NCI-H2227 treated with DMSO at 0.1 percent for 48 hours (cell line): ENCODE data around the gene IL36A.

Experiments used
- DNase-seq: peaks from one replicate; lab custom pipeline; 2025; lab: John Stamatoyannopoulos, UW

IL36A gene, protein sequence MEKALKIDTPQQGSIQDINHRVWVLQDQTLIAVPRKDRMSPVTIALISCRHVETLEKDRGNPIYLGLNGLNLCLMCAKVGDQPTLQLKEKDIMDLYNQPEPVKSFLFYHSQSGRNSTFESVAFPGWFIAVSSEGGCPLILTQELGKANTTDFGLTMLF

DNA sequence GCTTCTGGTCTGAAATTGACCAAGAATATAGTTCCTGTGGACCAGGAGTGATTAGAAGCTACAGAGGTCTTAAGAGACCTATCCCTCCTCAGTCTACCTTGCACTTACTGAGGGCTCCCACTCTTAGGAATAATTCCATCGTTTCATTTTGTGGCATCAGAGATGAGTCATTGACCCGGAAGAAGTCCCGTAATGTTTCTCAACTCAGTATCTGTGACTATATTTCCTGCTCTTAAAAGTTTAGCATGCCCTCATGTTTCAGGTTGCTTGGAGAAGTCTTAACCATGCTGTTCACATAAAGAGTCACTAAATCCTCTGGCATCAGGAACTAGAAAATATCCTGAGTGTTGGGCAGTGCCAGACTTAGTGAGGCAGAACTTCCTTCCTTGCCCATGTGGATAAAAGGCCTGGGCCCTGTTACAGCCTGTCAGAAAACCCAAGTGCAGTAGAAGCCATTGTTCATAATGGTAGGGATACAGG lies at the start of gene IL36A:
TSS of gene IL36A (plus strand) at position 430 of the 480 bp plus-strand sequence. CDS start 413 bp downstream, outside the sequence.
- DNase-seq, result no peak

DNA sequence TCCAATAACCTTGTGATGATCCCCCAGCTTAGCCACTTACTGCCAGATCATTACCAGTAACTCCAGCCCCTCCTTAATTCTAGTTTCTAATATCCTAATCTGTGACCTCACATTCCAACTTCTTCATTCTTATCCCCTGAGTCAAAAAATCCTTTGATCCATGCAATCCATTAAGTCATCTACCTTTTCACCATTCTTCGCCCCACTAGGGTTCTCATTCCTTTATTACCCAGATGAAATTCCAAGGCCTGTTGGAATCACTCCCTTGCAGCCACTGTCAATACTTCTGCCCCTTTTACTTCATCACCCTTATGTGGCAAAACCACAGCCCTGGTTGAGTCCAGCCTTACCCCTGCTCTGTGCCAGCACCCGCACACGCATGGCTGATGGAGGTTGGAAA lies 47.7 kb upstream of the IL36A start:
- no peak for DNase-seq

DNA sequence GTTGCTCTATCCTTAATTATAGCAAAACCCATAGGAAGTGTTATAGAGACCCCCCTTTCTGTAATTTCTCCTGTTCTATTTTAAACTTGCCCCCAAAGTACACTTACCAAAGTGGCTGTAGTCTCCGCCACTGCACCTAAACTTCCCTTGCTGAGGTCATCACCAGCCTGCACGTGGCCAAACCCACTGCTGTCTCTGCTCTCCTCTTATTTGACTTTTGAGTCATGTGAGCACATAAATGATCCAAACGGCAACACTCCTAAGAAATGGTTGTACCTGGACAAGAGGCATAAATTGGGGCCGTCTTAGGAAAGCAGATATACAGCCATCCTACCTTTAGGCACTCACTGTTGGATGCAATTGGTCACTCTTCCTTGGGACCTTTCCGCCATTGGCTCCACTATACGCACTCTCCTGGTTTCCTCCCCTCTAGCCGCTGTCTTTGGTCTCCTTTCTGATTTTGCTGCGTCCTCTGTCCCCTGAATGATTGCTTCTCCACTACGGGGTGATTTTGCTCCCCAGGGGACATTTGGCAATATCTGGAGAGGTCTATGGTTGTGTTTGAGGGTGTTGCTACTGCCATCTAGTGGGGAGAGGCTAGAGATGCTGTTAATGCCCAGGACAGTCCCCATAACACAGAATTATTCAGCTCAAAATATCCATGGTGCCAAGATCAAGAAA lies 46.7 kb upstream of the IL36A start:
- DNase-seq, result peak; percentile 25

DNA sequence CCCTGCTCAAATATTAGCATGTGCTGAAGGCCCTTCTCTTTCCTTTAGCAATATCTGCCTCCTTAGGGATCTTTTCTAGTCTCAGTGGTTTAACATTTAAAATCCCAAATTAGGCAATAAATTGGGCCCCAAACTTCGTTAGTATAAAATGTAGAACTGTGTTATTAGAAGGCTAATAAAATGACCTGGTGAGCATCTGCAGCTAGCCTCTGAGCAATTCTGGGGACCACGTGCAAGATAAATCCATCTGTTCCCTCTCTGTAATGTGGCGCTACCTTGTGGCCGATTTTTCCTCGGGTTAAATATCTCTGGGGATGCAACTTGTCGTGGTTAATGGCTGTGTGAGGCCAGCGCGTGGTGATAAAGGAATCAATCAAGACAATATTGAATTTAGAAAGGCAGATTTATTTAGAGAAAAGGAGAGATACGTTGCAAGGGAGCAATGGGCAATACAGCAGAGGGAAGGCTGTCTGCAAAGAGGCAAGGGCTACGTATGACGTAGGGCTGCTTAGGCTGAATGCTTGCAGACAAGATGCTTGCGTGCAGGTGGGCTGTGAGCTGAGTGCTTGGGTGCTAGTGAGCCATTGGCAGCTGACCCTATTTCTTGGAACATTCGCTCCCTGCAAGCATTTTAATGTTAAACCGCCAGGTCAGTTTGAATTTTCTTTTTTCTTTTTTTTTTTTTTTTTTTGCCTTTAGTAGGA lies 46.0 kb upstream of the IL36A start:
- DNase-seq, result peak; percentile 25

DNA sequence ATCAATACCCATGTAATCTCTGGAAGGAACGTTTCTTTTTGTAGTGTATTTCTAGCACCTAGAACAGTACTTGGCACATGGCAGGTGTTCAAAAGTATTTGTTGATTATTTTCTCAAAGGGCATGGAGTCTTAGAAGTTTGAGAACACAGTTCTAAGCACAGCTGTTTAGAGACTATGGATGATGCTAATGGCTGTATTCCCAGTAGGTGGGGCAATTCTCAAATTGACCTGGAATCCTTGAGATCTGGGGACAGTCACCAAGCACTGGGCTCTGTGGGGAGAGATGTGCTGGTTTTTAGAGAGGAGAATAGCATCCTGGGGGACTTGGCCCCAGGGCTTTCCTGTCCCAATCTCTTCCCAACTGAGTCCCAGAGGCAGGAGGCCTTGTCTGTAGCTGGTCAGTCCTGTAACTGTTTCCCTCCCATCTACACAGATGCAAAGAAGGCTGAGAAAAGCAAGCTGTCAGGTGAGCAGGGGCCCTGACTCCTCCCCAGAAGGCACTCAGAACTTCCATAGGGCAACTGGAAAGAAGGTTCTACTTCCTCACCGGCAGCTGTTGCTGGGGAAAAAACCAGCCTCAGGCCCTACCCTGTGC lies 44.9 kb upstream of the IL36A start:
- no peak for DNase-seq

DNA sequence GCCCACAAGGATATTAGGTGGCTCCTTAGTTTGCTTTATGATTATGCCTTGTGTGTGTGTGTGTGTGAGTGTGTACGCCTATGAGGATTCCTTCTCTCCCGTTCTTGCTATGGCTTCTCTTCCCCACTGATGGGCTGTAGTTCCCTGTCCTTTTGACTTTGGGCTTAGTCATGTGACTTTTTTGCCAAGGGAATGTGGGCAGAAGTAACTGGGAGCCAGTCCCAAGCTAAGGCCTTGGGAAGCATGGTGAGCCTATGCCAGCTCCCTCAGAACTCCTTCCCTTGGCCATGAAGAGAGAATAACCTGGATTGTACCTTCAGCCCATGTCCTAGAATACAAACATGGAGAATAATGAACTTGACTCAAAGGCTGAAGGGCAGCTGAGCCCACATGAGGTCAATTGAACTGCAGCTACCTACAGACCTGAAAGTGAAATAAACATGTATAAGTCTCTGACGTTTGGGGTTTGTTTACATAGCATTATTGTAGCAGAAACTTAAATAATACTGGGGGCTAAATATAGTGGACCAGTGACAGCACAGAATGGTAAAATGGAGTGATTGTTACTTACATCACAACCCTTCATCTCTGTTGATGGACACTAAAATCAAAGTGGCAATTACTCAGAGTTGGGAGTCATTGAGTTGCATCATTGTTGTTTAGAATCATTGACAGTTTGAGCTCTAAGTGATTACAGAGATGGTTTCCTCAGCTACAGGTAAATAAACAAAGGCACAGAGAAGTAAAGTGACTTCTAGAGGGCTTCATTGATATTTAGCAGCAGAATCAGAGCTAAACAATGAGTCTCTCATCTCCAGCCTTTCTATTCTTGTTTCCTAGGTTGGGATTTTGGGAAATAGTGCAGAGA lies 42.7 kb upstream of the IL36A start:
- DNase-seq, result no peak

DNA sequence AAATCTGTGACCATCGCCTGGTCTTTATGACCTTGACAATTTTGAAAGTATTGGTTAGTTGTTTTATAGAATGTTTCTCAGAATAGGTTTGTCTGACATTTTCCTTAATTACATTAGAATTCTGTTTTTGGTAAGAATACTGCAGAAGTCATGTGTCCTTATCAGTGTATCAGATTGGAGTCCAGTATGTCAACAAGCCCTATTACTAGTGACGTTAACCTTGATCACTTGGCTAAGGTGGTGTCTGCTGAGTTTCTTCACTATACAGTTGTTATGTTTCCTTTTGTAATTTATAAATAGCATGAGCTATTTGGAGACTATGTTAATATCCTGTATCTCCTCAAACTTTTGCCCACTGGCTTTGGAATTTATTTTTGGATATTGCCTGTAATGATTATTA lies 38.2 kb upstream of the IL36A start:
- no peak for DNase-seq

DNA sequence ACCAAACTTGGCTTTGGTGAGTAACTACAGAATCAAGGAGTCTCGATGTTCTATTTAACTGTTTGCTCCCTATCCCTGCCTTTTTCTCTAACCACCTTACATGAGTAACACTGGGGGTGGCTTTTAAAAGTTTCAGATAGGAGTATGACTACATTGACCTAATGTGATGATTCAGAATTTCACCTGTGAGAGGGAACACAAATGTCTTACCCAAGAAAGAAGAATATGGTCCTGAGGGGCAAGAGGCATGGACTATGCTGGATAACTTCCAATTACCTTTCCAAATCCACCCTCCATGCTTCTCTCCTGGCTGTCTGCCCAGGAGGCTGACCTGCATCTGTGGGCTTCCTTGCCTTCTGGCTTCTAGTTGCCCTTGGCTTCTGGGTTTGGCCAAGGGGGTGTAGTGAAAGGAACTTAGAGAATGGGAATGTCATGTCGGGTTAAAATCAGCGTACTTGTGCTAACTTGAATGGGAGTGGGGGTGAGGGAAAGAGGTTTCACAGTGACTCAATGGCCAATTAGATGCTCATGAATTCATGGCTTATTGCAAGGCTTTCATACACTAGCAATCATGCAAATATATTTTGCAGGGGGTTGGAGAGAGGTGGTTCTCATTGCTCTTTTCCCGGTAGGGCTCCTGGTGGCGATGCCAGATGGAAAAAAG lies 32.7 kb upstream of the IL36A start:
- DNase-seq, result no peak

DNA sequence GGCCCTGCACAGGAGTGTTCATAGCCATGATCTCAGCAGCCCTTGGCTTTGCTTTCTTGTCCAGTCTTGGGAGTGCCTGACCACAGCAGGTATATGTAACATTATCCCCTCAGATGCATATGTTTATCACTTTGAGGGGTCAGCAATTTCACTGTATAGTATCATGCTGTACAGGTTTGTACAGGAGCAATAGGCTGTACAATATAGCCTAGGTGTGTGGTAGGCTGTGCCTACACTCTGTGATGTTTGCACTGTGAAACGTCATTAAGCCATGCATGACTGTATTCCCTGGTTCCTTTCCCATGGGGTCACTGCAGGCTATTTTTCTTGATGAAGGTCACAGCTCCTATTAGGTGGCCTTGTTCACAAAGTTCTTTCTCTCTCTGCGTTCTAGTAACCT lies 32.1 kb upstream of the IL36A start:
- no peak for DNase-seq

DNA sequence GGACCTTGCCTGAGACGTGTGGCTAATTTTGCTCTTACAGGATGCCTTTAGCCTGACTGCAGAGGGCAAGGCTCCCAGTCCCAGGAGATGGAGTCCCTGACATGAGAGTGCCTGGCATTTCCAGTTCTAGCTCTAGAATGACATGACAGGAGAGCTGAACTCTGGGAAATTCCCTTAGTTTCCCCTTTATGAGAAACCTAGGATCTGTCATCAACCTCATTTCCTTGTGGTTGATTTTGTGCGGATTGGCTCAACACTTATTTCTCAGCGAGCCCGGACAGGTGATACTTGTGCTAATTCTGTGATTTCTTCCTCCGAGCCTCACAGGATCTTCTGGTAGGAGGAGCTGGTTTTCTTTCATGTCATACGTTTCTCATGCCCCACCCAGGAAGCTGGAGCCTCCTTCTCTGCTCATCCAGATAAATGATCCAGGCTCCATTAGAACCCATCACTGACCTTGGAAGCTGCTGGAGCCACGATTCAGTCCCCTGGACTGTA lies 27.7 kb upstream of the IL36A start, which contains the start of gene IL36G:
TSS of gene IL36G (plus strand) at position 448 of the 498 bp plus-strand sequence. CDS start 633 bp downstream, outside the sequence.
- no peak for DNase-seq

DNA sequence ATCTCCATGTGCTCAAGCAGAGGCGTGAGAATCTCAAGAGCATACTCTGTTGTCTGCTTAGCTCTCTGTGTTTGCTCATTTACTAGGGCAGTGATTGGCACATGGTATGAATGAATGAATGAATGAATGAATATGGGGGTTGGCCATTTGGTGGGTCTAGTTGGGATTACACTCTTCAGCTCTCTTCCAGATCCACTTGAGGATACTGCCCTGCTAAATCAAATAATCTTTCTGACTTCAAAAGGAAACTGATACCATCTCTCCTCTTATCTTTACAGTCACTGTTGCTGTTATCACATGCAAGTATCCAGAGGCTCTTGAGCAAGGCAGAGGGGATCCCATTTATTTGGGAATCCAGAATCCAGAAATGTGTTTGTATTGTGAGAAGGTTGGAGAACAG lies 25.5 kb upstream of the IL36A start:
- DNase-seq, result no peak

DNA sequence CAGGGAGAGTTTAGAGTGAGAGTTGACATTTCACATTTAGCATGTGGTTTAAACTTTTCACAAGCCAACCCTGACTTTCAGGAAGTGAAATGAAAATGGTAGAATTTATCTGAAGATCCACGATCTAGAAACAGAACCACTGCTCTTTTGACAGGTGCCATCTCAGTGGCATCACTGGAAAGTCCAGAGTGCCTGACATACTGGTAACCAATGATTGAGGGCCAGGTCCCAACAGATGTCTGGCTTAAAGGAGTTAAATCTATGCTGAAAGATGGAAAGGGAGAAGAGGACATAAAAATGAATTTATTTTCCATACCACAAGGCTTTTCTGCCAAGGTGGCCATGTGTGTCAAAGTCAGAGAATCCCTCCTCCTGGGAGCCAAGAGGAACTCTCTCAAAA lies 24.7 kb upstream of the IL36A start:
- no peak for DNase-seq

DNA sequence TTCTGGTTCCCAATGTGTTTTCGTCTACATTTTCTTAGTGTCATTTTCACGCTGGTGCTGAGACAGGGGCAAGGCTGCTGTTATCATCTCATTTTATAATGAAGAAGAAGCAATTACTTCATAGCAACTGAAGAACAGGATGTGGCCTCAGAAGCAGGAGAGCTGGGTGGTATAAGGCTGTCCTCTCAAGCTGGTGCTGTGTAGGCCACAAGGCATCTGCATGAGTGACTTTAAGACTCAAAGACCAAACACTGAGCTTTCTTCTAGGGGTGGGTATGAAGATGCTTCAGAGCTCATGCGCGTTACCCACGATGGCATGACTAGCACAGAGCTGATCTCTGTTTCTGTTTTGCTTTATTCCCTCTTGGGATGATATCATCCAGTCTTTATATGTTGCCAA lies 20.2 kb upstream of the IL36A start:
- no peak for DNase-seq

DNA sequence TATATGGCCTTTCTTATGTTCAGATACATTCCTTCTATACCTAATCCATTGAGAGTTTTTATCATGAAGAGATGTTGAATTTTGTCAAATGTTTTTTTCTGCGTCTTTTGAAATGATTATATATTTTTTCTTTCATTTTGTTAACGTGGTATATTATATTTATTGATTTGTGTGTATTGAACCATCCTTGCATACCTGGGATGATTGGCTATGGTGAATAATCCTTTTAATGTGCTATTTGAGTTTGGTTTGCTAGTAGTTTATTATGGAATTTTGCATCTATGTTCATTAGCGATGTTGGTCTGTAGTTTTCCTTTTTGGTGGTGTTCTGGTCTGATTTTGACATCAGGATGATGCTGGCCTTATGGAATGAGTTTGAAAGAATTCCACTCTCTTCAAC lies 15.6 kb upstream of the IL36A start:
- DNase-seq, result no peak

DNA sequence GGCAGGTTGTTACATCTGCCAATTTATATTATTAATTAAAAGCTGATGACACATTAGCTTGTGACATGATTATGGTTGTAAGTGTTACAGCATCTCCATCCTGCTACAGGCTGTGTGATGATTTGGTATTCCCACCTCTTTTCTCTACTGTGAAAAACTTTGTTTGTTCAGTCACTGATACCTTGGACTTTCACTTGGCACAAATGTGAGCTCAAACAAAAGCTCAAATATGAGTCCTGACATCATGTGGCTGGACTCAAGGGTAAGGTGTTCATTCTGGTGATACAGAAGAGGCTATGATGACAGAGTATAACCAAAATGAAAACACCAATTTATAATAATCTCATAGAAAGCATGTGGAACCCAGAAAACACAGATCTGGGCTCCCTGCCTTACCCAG lies 11.4 kb upstream of the IL36A start:
- DNase-seq, result no peak

DNA sequence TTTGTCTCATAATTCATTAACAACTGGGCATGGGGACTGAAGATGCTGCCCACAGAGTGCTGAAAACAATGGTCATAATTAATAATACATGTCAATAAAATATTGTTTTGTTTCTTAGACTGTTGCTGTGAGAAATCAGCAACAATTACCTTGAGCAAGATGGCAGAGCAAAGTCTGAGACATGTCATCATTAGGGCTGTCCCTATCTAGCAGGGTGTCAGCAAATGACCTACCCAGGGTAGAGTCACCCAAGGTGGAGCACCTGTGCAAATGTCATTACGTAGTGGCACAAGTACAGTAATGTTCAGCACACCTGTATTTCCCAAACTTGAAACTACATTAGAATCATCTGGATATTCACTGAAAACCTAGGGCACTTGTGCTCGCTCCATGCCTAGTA lies 10.6 kb upstream of the IL36A start:
- no peak for DNase-seq

DNA sequence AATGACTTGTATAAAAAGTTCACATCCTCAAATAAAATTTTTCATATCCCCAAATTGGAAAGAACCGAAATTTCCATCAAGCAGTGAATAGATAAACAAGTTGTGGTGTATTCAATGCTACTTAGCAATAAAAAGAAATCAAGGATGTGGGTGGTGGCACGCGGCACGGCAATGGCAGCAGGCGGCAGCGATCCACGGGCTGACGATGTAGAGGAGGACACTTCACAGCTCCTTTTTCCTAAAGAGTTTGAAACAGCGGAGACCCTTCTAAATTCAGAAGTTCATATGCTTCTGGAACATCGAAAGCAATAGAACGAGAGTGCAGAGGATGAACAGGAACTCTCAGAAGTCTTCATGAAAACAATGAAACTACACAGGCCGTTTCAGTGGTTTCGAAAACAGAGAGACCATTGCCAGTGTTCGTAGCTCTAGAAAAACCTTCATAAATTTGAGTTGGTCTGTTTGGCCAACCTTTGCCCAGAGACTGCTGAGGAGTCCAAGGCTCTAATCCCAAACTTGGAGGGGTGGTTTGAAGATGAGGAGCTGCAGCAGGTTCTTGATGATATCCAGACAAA lies 9.8 kb upstream of the IL36A start:
- DNase-seq, result no peak

DNA sequence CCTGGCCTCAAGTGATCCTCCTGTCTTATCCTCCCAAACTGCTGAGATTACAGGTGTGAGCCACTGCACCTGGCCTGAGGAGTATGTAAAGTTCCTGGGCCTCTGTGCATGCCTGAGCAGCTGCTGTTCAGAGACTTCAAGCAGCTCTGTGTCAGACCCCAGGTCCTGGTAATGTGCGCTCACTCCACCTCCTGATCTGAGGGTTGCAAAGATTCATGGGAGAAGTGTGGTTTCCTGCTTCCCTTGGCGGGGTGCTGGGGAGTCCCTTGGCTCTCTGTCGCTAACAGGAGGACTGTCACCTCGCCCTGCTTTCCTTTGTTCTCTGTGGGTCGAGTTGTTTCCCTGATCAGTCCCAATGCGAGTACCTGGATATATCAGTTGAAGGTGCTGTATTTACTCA lies 8.6 kb upstream of the IL36A start:
- no peak for DNase-seq

DNA sequence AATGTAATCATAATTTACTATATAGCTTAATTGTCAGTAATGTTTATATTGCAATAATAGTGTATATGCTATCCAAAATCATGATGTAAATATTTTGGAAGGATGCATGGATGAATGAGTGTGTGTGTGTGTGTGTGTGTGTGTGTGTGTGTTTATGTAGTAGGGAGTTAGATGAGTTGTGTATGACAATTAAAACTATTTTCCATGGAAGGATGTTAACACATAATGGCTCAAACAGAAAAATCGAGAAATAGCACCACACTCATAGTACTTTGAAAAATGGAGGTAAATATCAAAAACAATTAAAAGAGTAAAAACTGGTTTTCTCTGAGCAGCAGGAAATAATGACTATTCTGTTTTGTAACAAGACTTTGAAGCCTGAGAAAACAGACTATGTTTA lies 8.1 kb upstream of the IL36A start:
- no peak for DNase-seq

DNA sequence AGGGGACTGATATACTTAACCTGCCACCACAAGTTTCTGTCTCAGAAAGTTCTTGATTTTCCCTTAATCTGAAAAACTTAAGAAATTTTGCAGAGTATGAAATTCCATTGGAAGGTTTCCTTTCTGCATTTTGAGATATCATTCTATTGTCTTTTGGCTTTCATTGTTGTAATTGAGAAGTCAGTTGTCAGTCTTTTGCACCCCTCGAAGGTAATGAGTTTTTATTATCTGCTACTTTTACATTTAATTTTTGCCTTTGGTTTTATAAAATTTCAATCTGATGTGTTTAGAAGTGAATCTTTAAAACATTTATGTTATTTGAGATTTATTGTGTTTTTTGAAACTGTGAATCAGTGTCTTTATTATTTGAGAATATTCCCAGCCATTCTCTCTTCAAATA lies 4.8 kb upstream of the IL36A start:
- no peak for DNase-seq

DNA sequence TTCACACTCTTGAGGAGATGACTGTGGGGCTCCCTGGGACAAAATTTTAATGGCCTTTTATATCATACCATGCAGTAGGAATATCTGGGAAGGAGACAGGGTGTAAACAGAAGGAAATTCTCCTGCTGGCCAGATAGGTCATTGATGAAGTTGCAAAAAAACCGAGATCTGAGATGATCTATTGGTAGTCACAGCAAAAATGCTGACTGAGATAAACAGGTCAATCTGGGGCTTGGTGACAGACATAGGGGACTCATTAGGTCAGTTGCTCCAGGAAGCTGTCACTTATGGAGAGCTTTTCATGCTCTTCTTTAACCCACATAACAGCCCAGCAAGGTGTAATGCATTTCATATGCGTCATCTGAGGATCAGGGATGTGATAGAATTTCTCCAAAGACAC lies 2.6 kb upstream of the IL36A start:
- no peak for DNase-seq
